Stimulated activated CD8-positive, alpha-beta memory T cell treated with anti-CD3 and anti-CD28 coated beads, Interleukin-7, amount 100 ng/mL, for 48 hours (primary cell): ENCODE results near the gene DNAH2.
"Not testable (repeated sequence)": the region's sequence is repeated elsewhere in the genome, so short reads cannot be mapped to it uniquely, and the experiment has no call there.

Source experiments
- DNase-seq, 2 donors: peaks; one replicate each; pipeline ENCODE4 v3.0.0-alpha.2; 2020; ENCODE audit warnings: low read depth in 1 of 2; ENCODE audit errors: extremely low read depth in 1 of 2

Gene DNAH2

DNA sequence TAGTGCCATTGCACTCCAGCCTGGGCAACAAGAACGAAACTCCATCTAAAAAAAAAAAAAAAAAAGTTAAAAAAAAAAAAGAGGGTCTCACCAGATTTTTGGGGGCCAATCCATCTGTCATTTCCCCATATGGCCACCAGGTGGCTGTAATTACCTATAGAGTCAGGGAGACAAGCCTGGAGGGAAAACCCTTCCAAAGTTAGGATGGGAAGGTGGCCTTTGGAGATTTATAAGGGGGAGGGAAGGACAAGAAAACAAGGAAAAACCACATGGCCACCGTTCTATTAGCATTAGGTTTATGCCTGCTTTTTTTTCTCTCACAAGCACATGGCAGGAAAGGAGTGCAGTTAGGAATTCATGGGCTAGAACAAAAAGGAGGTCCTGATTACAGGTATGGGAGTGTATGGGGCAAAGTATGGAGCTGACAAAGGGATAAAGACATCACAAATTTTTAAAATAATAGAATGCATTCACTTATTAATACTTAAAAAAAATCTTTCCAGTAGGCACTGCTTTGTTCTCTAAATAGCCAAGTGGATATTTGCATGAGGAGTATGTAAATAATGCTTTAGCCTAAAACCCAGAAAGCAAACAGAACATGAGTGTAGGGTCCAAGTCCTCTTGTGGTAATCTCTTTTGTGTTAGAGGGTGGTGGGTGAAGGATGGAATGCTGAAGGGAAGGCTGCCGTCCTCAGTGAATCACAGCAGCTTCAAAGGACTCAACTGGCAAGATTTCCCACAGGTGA lies 145.3 kb downstream of the DNAH2 start:
- DNase-seq: no peak

- not testable (repeated sequence) for DNase-seq
These were observed 146.8 kb downstream of the DNAH2 start for GRCh38 chr17:7864384-7864783.

DNA sequence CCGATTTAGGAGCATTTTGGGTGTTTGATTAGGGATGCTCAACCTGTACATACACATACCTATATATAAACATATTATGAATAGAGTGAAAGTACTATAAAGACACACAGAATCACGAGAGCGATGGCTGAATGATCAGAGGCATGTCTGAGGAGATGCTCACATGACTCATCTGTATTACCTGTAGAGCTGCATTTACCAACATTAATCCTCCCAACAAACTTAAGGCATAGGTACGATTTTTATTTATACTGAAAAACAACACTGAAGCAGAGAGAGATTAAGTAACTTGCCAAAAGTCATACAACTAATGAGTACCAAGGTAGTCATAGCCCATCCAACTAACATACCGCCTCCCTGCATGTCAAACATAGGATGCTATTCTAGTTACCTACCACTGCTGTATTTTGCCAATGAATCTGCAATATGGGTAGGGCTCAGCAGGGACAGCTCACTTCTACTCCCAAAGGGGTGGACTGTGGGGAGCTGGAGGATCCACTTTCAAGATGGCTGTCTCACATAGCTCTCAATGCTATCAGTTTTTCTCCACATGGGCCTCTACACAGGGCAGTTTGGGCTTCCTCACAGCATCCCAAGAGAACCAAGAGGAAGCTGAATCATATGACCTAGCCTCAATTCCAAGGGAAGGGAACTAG lies 147.6 kb downstream of the DNAH2 start:
- no peak for DNase-seq

DNA sequence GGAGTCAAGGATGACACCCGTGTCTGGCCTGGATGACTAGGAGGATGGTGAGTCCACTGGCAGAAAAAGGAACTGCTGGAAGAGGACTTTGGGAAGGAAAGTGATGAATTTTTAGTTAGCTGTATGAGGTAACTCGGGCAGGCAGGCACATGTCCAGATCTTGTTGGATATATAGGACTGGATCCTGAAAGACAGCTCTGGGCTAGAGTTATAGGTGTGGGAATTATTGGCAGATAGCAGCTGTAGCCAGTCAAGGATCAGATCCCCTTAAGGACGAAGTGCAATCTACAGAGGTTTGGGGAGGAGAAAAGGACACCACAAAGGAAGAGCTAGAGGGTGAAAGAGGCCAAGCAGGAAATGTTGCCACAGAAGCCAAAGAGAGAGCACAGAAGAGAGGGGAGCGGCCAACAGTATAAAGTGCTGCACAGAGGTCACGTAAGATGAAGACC lies 150.4 kb downstream of the DNAH2 start:
- no peak for DNase-seq

DNA sequence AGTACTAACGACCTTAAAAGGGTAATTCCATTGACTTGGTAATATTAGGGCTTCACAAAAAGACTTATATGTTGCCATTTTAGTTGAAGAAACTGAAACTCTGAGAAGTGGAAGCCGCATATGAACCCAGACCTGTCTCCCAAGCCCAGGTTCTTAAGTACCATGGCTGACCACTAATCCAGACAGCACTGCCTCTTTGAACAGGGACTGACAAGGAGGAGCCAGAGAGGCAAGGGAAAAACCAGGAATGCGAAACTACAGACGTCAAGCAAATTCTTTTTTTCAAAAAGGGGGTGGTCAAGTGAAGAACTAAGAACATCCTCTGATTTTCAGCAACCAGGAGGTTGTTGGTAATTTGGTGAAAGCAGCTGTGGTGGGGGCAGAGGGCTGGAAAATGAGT lies 155.5 kb downstream of the DNAH2 start:
- DNase-seq: no peak

GRCh38 chr17:7875804-7876370 lies 158.3 kb downstream of the DNAH2 start:
- no peak for DNase-seq

DNA sequence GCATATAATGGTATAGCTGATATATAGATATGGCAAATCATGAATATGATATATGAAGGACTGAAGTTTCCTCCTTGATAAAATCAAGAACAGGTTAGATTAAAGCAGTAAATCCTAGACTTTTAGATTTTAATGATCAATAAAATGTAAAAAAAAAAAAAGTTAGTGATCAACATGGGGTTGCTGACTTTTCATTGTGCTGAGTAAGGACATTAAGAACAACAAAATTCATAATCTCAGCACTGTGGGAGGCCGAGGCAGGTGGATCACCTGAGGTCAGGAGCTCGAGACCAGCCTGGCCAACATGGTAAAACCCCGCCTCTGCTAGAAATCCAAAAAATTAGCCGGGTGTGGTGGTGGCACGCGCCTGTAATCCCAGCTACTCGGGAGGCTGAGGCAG lies 160.7 kb downstream of the DNAH2 start:
- DNase-seq: no peak

DNA sequence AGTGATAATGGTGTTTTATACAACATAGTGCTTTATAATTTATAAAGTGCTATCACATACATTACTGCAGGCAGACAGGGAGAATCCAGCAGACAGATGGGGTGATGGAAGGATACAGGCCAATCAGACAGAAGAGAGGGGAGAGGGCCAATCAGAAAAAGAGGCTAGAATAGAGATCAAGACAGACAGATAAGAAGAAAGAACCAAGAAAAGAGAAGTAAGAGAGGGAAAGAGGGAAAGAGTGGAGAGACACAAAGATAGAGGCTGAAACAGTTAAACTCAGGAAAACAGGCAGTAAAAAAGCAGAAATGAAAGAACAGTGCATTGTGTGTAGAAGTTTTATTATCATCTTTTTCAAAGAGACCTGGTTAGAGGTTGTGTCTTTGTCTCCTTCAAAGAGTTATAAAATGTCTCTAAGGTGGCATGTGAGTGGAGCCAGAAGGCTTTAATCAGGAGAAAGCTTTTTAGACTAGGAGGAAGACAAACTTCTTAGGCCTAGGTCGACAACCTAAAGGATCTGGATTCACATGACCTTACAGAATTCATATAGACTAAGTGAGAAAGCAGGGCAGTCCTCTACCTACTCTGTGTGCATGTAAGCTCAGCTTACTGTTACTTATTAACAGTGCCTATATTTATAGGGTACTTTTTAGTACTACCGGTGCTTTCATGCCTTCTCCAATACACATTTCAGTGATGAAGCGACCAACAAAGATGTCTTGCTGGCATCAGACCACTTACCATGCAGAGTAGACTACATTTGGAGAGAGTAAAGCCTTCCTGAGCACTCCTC lies 162.7 kb downstream of the DNAH2 start:
- no peak for DNase-seq

DNA sequence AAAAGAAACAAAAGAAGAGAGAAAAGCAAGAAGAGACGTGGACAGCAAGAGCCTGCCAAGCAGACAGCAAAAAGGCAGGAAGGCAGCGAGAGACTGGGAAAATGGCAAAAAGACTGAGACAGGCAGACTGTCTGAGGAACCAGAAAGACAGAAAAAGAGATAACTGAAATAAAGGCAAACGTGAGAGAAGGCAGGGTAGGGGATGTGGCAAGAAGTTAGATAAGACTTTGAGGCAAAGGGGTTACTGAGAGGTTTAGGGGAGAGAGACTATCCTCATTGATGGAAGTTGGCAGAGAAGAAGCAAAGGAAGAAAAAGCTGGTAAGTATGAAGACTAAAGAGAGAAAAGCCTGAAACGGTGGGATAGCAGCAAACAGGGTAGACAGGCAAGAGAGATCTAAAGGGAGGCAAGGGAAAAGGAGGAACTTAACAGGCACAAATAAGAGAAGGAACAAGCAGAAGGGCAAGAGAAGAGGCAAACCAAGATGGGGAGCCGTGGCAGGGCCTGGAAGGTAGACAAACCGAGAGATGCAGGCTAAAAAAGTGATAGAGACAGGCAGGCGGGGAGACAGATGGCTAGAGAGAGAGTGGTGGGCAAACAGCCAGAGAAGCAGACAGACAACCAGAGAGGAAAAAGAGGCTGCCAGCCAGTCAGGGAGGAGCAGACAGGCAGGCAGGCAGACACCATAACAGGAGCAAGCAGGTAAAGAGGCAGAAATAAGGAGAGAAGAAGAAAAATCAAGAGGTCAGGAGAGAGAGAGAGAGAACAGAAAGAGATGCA lies 163.9 kb downstream of the DNAH2 start:
- no peak for DNase-seq

- no peak for DNase-seq
These were observed 164.5 kb downstream of the DNAH2 start for GRCh38 chr17:7882068-7882467.

DNA sequence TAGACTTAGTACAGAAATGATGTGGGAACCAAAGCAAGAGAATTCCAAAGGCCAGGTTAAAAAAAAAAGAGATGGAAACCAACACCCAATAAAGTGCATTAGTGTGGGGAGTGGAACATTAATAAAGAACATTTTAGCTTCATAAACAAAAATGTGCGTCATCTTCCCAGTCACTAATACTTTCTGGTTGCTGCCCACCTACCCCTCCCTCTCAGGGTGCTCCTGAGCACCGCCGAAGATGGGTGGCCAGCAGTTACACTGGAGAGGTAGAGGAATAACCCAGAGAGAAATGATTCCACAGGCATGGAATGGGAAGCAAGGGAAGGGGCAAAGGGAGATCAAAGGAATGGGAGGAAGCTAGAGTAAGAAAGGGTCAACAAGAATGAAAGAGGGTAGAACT lies 165.1 kb downstream of the DNAH2 start:
- no peak for DNase-seq
